ENCODE data around the gene PYY.
"Not testable (repeated sequence)": the region's sequence is repeated elsewhere in the genome, so short reads cannot be mapped to it uniquely, and the experiment has no call there.

Gene PYY

DNA sequence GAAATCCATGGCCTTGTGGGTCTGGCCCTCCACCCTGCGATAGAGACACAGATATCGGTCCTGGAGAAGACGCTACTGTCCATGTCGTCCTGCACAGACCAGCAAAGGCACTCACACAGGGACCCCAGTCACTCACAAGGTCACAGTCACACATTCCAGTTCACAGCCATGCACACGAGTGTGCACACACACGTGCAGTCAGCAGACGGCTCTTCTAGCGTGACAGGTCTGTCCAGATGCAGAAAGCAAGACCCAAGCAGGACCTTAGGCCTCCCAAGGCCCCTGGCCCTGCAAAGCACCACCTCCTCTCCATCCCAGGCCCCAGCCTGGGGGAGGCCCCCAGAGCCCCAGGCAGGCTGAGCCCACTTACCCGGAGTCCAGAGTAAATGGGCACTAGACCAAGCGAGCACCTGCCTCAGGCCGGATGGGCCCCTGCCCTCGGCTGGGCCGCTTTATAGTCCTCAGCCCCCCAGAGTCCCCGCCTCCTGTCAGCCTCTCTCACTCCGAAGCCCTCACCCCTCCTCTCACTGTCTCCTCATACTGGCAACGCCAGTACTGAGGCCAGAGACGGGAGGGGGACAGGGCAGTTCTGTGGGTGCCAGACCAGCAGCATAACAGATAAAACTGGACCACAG, 11.6 kb downstream of the PYY start, which contains the start of gene PPY:
Gene PPY, minus strand, starts transcription at position 426 of the 635 bp plus-strand sequence. CDS start 822 bp downstream, outside the sequence.
- DNase-seq = no peak

DNA sequence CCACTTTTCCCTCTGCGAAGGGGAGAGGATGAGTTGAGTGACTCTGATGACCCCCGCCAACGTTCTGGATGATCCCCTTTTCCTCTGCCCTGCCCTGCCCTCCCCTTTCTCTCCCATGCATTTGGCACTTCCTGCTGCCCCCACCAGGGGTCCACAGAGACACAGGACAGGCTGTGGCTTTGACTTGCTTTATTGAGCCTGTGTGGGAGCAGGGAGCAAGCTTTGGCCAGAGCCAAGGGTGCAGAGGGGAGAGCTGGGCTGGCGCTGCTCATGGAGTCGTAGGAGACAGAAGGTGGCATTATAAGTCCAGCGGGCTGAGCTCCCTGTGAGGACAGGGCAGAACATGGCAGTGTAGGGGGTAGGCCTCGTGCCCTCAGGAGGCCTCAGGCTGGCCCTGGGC, 13.1 kb downstream of the PYY start:
- DNase-seq = no peak

DNA sequence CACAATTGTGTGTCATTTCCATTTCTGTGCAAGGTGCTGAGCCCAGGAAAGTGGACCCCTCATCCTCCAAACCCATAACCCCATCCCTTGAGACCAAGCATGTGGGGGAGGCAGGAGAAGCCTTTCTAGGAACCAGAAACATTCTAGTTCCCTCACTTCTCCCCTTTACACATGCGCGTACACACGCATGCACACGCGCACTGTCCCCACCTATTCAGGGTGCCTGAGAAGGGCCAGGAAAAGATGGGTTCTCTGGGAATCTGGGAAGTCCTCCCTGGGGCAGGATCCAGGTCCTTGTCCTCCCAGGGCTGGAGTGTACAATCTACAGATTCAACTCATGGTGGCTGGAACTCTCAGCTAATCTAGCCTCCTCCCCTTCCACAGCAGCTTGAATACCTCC, 13.9 kb downstream of the PYY start:
- DNase-seq = no peak

DNA sequence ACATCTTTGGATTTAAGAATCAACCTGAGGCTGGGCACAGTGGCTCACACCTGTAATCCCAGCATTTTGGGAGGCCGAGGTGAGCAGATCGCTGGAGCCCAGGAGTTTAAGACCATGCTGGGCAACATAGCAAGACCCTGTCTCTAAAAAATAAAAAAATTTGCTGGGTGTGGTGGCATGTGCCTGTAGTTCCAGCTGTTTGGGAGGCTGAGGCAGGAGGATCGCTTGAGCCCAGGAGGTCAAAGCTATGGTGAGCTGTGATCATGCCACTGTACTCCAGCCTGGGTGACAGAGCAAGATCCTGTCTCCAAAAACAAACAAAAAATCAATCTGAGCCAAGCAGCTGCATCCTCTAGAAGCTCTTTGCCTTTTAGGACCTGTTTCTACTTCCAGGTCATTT, 14.3 kb downstream of the PYY start:
- DNase-seq = not testable (repeated sequence)

DNA sequence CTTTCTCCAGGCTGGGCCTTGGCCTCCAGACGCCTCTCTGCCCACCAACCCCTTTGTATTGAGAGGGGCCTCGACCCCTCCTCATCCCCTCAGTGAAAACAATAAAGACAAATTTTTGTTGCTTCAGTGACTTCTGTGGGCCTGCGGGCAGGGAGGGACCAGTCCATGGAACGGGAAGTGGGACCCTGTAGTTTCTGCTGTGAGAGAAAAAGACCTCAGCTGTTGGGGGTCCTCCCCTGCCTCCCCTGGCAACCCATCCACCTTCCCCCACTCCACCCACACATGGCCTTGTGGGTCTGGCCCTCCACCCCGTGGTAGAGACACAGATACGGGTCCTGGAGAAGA, 14.9 kb downstream of the PYY start:
- no peak for DNase-seq

DNA sequence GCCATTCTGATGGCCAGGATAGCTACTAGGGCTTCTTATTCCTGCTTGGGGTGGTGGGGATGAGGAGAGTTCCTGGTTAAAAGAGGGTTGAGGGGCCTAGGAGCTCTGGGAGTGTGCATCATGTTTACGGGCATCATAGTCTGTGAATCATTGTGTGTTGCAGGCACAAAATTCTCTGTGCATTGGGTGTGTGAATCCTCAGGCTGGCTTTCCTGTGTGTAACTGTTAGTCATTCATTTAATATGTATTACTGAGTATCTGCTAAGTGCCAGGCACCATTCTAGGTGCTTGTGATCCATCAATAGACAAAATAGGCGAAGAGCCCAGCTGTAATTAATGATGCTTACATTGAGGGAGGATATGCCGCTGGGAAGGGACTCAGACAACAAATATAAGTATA, 17.3 kb downstream of the PYY start:
- DNase-seq = no peak

DNA sequence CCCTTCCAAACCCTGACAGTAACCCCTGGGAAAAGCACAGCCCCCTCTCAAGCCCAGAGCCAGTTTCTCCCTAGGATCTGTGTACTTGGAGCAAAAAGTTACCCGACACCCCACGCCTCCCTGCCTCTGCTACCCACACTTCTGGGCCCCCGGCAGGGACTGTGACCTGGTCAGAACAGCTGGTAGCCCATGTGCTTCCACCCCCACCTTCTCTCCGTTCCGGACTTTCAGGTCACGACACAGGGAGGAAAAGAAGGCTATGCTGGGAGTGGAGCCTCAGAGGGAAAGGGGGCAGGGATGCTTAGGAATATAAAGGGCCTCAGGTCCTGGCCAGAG, 17.8 kb downstream of the PYY start:
- no peak for DNase-seq

DNA sequence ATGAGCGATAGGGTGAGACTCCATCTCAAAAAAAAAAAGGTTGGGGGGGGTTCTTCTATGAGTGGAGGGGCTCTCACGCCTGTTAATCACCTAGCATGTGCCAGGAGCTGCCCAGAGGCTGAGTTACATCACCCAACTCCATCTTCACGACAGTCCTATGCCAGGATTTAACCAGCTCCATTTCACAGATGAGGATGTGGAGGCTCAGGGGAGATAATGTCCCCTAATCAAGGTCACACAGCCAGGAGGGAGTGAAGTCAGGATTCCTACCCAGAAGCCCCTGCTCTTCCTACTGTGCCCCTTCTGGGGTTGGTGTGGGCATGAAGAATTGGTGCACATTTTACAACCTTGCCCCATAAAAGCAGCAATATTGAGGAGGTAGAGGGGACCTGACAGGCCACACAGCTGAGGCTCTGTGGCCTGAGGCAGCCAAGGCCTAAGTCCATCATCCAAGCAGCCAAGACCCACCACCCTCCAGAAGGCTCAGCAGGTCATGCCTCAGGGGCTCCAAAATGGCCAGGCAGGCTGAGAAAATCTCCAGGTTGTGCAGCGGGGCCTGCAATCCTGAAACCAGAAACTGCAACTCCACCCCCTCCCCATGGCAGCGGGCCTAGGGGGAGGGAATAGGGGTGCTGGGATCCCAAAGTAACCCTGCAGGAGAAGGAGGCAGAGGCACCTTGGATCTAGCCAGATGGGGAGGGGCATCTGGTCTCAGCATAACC, 18.4 kb downstream of the PYY start:
- DNase-seq = no peak

DNA sequence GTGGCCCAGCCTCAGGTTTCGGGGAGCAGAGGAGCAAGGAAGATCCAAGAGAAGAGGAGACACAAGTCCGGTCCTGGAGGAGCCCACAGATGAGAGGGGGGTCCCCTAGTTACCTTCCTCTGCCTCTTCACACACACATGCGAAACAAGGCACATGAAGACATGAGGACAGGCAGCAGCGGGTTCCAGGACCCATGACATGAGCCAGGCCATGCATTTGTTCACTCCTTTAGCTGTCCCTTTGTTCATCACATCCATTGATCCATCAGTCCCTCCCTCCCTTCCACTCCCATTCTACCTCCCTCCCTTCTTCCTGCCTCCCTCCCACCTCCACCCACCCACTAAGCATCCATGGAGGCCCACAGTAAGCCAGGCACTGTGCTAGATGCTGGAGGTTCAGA, 20.8 kb downstream of the PYY start:
- no peak for DNase-seq

DNA sequence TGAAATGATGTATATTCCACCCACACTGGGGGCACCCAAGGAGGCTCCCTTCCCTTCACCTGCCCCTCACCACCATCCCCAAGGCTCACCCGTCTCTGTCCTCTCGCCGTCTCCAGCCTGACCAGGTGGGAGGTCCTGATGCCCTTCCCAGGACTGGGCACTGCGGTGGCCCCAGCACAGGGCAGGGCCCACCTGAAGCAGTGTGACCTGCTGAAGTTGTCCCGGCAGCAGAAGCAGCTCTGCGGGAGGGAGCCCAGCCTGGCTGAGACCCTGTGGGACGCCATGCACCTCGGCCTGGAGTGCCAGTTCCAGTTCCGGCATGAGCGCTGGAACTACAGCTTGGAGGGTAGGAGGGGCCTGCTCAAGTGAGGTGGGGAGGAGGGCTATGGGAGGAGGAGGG, 21.4 kb downstream of the PYY start:
- no peak for DNase-seq

DNA sequence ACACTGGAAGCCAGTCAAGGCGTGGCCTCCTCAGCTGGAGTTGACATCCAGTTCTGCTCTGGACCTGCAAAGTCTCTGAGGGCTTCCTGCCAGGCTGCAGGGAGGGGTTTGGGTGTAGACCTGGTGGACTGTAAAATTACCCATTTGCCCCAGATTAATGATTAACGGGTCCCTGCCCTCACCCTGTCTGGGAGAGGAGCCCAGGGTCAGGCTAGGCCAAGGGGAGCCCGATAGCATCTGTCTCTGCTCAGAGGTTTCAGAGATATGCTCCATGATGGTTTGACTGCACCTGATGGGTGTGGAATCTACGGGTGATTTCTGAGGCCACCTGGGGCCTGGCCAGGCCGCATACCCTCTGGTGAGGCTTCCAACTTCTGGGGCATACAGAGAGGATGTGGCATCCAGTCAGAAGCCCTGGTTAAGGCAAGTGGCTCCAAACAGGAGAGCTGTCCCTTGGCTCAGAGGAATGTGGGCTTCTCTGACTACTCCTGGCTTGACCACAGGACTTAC, 22.6 kb downstream of the PYY start:
- DNase-seq = no peak

DNA sequence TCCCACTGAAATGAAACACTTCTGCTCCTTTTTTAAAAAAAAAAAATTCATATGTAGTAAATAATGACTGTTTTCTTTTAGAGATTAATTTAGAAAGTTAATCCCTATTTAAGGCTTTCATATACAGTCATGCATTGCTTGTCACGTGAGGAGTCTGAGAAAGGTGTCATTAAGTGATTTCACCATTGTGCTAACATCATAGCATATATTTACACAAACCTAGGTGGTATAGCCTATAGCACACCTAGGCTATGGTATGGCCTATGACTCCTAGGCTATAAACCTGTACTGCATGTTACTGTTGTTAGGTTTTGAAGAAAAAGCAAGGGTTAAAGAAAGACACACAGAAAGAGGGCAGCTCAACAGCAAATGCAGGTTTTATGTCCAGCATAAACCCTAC, 25.1 kb downstream of the PYY start:
- no peak for DNase-seq

DNA sequence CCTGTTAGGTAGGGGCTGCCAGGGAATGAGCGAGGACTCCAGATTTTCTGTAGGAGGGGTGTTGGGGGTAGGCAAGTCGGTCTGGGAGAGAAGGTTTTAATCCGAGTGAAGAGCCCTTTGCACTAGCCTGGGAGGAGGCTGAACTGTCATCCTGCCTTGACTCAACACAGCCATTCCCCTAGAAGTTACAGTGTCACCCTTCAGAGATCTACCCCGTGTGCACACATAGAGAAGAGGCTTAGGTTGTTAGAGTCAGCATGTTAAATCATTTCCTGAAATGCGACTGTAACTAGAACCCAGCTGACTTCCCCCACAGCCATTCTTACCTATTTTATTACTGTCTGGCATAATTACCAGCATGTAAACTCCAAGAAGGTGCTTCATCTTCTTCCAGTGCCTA, 25.8 kb downstream of the PYY start:
- not testable (repeated sequence) for DNase-seq

DNA sequence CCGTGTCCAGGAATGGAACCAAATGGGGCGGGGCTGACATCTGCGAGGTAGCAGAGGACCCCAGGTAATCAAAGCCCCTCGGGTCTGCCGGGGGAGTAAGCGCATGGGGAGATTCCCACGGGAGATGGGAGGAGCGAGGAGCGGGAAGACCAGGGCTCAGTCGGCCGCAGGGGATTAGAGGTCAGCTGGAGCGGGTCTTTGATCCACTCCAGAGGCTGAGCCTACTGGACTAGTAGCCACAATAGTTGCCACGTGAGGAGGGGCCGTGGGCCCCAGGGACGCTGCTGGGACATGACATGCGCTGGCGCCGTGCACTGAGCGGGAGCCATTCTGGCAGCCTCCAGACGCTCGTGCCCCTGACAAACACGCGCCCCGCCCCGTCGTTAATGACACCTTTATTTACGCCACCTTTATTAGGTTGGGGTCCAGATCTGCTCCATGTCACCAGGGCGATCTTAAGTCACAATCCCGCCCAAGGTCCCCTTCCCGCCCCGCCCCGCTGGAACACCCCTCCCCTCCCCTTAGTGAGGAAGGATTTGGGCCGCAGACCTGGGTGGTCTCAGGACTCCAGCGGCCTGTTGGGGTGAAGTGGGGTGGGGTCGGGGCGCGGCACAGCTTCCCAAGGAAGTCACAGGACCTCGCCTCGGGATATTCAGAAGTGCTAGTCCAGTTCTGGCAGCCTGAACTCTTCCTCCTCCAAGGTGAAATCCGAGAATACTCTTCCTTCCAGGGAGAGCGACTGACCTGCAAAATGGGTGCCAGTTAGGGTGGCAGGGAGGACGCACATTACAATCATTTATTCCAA, 26.5 kb downstream of the PYY start:
- no peak for DNase-seq

DNA sequence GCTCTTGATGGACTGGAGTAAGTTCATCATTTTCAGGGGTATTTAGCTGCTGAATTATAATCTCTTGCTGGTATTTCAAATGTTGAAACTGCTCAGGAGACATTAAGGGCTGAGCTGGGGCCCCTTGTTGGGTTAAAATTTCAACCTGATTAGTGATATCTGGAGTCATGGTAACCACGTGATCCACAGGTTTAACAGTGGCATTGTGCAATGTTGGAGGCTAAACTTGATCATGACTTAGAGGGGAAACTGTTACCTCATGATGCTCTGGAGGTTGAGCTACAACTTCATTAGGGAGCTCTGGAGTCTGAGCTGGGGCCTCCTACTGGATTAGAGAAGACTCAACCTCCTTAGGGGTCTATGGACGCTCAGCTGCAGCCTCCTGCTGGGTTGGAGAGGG, 29.2 kb downstream of the PYY start:
- no peak for DNase-seq

DNA sequence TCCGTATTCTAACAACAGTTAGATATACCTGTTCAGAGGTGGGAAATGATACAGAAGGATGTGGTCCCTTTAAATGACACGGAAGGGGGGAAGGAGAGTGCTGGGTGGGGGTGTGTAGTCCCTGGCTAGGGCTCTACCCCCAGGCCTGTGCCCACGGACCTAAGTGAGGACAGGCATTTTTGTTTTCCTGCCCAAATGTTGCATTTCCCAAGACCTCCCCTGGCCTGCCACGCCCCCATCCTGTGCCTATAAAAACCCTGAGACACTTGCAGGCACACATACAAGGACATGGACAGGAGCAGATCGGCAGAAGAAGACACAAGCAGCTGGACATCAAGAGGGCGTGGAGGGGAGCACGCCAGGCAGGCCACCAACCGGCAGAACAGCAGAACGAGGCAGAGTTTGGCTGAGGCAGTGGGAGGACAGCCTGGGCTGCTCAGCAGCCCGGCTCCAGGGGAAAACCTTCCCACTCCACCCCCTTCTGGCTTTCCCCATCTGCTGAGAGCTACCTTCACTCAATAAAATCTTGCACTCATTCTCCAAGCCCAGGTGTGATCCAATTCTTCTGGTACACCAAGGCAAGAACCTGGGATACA, 33.1 kb downstream of the PYY start:
- no peak for DNase-seq

DNA sequence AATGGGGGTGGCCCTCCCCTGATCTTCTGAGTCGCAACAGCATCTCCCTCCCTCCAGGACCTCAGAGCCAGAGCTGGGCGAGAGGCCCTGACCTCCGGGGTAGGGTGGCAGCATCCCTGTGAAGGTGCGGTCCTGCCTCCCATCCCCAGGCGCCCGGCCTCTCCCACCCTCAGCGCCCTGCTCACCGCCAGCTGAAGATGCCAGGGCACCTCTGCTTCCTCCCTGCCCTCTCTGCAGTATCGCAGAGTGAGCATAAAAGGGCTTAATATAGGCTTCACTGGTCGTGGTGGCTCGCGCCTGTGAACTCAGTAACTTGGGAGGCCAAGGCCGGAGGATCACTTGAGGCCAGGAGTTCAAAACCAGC, 35.7 kb downstream of the PYY start:
- no peak for DNase-seq

DNA sequence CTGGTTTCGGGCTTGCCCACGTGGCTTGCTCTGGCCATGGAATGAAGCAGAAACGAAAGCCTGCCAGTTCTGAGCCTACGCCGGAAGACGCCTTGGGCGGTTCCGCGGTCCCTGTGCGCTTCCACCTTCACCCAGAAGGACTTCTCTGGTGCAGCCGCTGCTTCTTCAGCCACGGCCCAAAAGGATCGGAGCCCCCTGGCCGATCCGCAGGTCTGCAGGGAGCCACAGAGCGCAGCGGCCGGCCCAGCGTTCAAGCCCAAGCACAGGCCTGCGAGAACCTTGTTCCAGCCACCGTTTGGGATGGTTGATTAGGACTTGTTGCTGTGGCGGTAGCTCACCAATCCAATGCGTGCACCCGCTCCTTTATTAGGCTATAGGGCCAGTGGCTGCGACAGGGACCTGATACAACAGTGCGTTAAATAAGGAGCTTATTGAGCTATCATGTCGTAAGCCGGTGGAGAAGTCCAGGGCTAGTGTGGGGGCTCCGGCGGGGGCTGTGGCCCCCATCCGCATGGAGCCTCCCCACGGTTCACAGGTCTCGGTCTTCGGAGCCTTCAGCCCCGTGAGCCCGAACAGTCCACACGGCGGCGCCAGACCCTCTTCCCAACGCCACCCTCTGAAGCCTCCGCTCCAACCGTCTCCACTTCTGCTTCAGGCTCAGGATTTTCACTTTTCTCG, 36.3 kb downstream of the PYY start:
- DNase-seq = no peak

DNA sequence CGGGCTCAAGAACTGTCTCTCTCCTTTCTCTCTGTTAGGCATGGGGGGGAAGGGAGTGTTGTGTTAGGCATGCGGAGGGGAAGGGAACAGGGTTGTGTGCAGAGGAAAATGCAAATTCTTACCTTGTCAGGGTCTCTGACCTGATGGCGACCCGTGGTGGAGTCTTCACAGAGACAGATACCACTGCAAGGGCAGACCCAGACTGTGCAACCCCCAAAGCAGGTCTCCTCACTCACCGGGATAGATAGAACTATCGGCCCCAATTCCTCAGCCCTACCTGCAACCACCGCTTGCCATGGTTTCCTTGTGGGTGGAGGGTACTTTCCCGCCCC, 36.8 kb downstream of the PYY start:
- no peak for DNase-seq

DNA sequence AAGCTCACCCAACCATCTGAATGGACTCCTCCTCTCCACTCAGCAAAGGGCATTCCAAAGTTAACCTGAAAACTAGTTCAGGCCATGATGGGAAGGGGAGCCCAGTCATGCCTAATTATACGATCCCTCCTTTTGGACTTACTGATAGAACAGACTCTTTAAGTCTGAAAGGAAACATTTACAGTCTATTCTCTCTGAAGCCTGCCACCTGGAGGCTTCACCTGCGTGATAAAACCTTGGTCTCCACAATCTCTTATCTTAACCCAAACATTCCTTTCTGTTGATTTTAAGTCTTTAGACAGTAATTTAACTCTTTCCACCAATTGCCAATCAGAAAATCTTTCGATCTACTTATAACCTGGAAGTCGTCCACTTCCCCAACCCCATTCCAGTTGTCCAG, 37.4 kb downstream of the PYY start:
- DNase-seq = no peak

DNA sequence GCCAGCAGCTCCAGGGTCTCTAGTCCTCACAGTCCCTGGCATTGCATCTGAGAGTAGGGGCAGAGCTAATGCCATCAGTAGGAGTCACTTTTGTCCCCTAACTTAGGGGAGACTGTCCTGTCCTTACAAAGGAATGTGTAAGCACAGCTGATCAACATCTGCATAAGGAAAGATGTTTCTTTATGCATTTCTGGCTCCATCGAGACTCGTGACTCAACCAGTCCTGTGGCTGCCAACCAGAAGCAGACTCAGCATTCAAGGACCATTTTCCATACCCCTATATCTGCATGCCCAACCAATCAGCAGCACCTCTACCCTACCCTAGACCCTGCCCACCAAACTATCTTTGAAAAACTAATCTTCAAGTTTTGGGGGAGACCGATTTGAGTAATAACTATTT, 38.2 kb downstream of the PYY start:
- DNase-seq = no peak

DNA sequence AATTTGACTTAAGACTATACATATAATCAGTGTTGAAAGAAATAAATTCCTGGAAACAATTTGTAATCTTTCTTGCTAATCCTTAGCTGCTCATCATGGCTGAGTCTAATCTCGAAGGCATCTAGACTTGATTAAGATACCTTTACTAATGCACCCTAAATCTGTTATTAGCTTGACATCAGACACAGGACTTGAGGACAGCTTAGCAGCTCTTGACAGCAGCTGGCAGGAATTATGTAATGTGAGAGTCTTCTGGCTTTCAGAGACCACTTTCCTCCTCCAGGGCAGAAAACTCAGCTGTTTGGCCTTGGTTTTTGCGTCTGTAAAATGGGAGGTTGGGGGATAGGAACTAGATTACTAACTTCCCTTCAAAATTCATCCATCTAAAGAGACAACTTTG, 39.3 kb downstream of the PYY start:
- DNase-seq = no peak

DNA sequence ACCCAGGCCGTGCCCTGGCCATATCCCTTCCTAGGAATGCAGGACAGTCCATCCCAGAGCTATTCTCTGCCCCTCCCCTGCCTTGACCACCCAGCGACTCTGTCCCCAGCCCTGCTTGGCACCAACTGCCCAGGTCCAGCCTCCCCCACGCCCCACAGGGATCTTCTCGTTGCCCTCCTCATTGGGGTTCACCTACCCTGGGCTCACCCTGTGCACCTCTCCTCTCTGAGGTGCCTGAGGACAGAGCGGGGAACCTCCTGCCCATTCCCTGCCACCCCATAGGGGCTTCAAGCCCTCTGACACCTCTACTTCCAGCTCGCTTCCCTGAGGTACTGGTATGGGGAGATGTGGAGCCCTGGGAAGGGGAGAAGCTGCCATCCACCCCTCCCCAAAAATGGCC, 40.2 kb downstream of the PYY start:
- DNase-seq = no peak

All from cerebellar nuclear complex (tissue), 1 donor.